OCI-LY3 (cell line): ENCODE measurements around the gene MCM5.

Experiments
- H2AFZ ChIP-seq: fragments of 200-600, 300-600 bp; shearing (Covaris generic); 2 replicates; pipeline ENCODE4 v1.6.0; 2014; ENCODE audit warnings: antibody characterized with exemption, low read depth, low read length
- H3K27ac ChIP-seq: fragments of 200-600, 300-600 bp; sonication (generic); 2 replicates; pipeline ENCODE4 v1.5.1; 2014; ENCODE audit warnings: mild to moderate bottlenecking, low read length, moderate library complexity, mixed read lengths
- H3K27me3 ChIP-seq: fragments of 200-600, 300-600 bp; sonication (generic); 2 replicates; pipeline ENCODE4 v1.6.1; 2014; ENCODE audit warnings: low read depth, low read length, mixed read lengths
- H3K36me3 ChIP-seq: fragments of 200-600, 300-600 bp; sonication (generic); replicated peaks from 2 replicates; pipeline ENCODE3; 2014; ENCODE audit warnings: low read depth, low read length, mixed read lengths
- H3K4me1 ChIP-seq: fragments of 300-600, 200-600 bp; sonication (generic); 2 replicates; pipeline ENCODE4 v1.6.1; 2014; ENCODE audit warnings: low read length, mixed read lengths
- H3K4me2 ChIP-seq: fragments of 200-600, 300-600 bp; sonication (generic); 2 replicates; pipeline ENCODE4 v1.6.1; 2014; ENCODE audit warnings: low read length, mixed read lengths
- H3K4me3 ChIP-seq: fragments of 300-600, 200-600 bp; sonication (generic); 2 replicates; pipeline ENCODE4 v1.5.1; 2014; ENCODE audit warnings: antibody characterized with exemption, mild to moderate bottlenecking, low read length, moderate library complexity
- H3K79me2 ChIP-seq: fragments of 300-600, 200-600 bp; shearing (Covaris generic); 2 replicates; pipeline ENCODE4 v1.6.1; 2014; ENCODE audit warnings: mild to moderate bottlenecking, low read length, mixed read lengths
- H3K9ac ChIP-seq: fragments of 300-600, 200-600 bp; shearing (Covaris generic); 2 replicates; pipeline ENCODE4 v1.6.0; 2014; ENCODE audit warnings: mild to moderate bottlenecking, low read length, moderate library complexity
- H3K9me3 ChIP-seq: fragments of 200-600, 300-600 bp; shearing (Covaris generic); 2 replicates; pipeline ENCODE4 v1.6.1; 2014; ENCODE audit warnings: low read length, mixed read lengths; ENCODE audit not compliant: insufficient read depth
- H4K20me1 ChIP-seq: fragments of 200-600, 300-600 bp; sonication (generic); 2 replicates; pipeline ENCODE4 v1.6.1; 2016; ENCODE audit warnings: low read length, mixed read lengths; ENCODE audit not compliant: insufficient read depth
- EZH2phosphoT487 ChIP-seq: fragments of 200-600 bp; shearing (Covaris generic); IDR thresholded peaks from 2 replicates; pipeline ENCODE4 v1.6.1; 2018; ENCODE audit warnings: antibody characterized with exemption, mixed run types, low read depth
- TF ChIP-seq, protein P1 (sequence below): fragments of 200-600, 300-600 bp; sonication (generic); IDR thresholded peaks from 2 replicates; pipeline ENCODE4 v1.5.1; 2014; ENCODE audit warnings: antibody characterized with exemption, low read length, low read depth

MCM5 gene

DNA sequence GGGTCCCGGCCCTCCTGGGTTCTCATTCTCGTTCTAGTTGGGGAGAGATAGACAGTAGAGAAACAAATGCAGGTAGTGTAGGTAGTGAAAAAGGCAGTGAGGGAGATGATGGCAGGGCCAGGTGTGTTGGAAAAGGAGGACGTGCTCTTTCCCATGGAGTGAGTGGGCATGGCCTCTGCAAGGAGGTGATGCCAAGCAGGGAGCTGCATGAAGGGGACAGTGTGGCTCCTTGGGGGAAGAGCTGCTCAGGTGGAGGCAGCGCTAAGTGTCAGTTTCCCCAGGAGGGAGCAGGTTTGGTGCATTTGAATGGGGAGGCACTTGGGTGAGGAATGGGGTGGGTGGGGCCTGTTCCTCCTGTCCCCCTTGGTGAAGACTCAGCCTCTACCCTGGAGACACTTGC is 22.2 kb downstream of the MCM5 start:
- no peak for TF ChIP-seq EZH2phosphoT487
- TF ChIP-seq, protein P1, sequence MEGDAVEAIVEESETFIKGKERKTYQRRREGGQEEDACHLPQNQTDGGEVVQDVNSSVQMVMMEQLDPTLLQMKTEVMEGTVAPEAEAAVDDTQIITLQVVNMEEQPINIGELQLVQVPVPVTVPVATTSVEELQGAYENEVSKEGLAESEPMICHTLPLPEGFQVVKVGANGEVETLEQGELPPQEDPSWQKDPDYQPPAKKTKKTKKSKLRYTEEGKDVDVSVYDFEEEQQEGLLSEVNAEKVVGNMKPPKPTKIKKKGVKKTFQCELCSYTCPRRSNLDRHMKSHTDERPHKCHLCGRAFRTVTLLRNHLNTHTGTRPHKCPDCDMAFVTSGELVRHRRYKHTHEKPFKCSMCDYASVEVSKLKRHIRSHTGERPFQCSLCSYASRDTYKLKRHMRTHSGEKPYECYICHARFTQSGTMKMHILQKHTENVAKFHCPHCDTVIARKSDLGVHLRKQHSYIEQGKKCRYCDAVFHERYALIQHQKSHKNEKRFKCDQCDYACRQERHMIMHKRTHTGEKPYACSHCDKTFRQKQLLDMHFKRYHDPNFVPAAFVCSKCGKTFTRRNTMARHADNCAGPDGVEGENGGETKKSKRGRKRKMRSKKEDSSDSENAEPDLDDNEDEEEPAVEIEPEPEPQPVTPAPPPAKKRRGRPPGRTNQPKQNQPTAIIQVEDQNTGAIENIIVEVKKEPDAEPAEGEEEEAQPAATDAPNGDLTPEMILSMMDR = no peak
- H3K9ac ChIP-seq = no peak overlapping the region
- no peaks in the 10 kb centered on the region for H3K27me3 ChIP-seq
- H3K4me3 ChIP-seq = no peak overlapping the region
- peaks cover 62% of the 10 kb centered on the region for H3K79me2 ChIP-seq
- H3K36me3 ChIP-seq = peaks cover 95% of the 10 kb centered on the region
- peaks cover 92% of the 10 kb centered on the region for H4K20me1 ChIP-seq
- H2AFZ ChIP-seq = no peak overlapping the region
- H3K4me1 ChIP-seq = no peaks in the 10 kb centered on the region
- H3K27ac ChIP-seq = no peak overlapping the region
- H3K9me3 ChIP-seq = no peaks in the 10 kb centered on the region
- no peak overlapping the region for H3K4me2 ChIP-seq

DNA sequence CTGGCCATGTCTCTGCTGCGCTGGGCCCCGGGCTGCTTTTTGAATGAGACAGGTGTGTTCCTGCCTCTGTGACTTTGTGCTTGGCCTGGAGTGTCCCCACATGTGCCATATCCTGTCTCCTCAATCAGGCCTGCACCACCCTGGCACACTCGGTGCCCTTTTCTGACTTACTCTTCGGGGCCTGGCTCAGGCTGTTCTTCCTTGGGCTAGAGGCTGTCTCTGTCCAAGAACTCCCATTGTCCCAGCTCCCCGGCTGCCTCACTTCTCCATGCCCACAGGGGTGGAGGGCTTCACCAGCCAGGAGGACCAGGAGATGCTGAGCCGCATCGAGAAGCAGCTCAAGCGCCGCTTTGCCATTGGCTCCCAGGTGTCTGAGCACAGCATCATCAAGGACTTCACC is 23.0 kb downstream of the MCM5 start:
- peaks cover 90% of the 10 kb centered on the region for H3K36me3 ChIP-seq
- H3K79me2 ChIP-seq = peaks cover 55% of the 10 kb centered on the region

DNA sequence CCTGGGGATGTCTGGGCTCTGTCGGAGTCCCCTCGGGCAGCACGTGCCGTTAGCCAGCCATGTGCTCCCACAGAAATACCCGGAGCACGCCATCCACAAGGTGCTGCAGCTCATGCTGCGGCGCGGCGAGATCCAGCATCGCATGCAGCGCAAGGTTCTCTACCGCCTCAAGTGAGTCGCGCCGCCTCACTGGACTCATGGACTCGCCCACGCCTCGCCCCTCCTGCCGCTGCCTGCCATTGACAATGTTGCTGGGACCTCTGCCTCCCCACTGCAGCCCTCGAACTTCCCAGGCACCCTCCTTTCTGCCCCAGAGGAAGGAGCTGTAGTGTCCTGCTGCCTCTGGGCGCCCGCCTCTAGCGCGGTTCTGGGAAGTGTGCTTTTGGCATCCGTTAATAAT is 24.1 kb downstream of the MCM5 start:
- H3K4me3 ChIP-seq = no peak overlapping the region
- no peak overlapping the region for H2AFZ ChIP-seq
- peaks cover 82% of the 10 kb centered on the region for H4K20me1 ChIP-seq
- no peaks in the 10 kb centered on the region for H3K9me3 ChIP-seq
- H3K79me2 ChIP-seq = peaks cover 57% of the 10 kb centered on the region
- no peaks in the 10 kb centered on the region for H3K27me3 ChIP-seq
- no peak overlapping the region for H3K4me2 ChIP-seq
- no peak overlapping the region for H3K27ac ChIP-seq
- H3K9ac ChIP-seq = no peak overlapping the region
- TF ChIP-seq EZH2phosphoT487 = no peak
- TF ChIP-seq, protein P1 = no peak
- peaks cover 89% of the 10 kb centered on the region for H3K36me3 ChIP-seq
- no peaks in the 10 kb centered on the region for H3K4me1 ChIP-seq

More for the DNA sequence above, 23.0 kb downstream of the MCM5 start:
- Histone ChIP-seq H3K9me3 (no peaks in the 10 kb centered on the region), H3K4me1 (no peaks in the 10 kb centered on the region), H2AFZ (no peak overlapping the region), H3K4me3 (no peak overlapping the region), H3K9ac (no peak overlapping the region), H3K27ac (no peak overlapping the region), H3K4me2 (no peak overlapping the region), H4K20me1 (peaks cover 84% of the 10 kb centered on the region), H3K27me3 (no peaks in the 10 kb centered on the region)
- TF ChIP-seq EZH2phosphoT487 = no peak
- TF ChIP-seq, protein P1 = no peak

DNA sequence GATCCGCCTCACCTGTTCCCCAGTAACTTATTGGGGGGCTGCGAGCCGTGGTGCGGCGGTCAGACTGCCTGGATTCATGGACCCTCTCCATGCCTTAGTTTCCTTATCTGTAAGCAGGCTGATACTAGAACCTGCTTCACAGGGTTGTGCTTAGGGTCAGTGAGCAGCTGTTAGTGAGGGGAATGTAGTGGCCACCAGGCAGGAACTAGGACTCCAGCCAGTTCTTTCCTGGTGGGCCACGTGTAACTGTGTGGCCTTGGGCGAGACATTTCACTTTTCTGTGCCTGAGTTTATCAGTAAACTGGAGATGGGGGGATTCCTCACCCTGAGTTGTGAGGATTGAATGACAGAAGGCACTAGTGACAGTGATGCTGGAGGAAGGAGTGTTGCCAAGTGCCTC is 24.8 kb downstream of the MCM5 start:
- peaks cover 77% of the 10 kb centered on the region for H4K20me1 ChIP-seq
- peaks cover 87% of the 10 kb centered on the region for H3K36me3 ChIP-seq
- H3K27ac ChIP-seq = no peak overlapping the region

More for the DNA sequence above, 24.8 kb downstream of the MCM5 start:
- TF ChIP-seq, protein P1 = no peak
- TF ChIP-seq EZH2phosphoT487 = no peak
- Histone ChIP-seq H3K4me2 (no peak overlapping the region), H3K4me3 (no peak overlapping the region), H2AFZ (no peak overlapping the region), H3K9me3 (no peaks in the 10 kb centered on the region), H3K79me2 (peaks cover 55% of the 10 kb centered on the region), H3K4me1 (no peaks in the 10 kb centered on the region), H3K27me3 (no peaks in the 10 kb centered on the region), H3K9ac (no peak overlapping the region)
